ENCODE measurements around the gene ZNF112.
A peak's percentile ranks its signal among the peaks of the same experiment; 100 is the strongest.
"Not testable (repeated sequence)": the region's sequence is repeated elsewhere in the genome, so short reads cannot be mapped to it uniquely, and the experiment has no call there.

ZNF112 gene

GRCh38 chr19:44356383-44357111, at the start of gene ZNF112:
Gene ZNF112, minus strand, starts transcription at chr19:44356680. Its CDS starts 16,141 bp downstream, at chr19:44340539.
- DNase-seq (ENCODE audit: low read depth): peak; percentile 92

DNA sequence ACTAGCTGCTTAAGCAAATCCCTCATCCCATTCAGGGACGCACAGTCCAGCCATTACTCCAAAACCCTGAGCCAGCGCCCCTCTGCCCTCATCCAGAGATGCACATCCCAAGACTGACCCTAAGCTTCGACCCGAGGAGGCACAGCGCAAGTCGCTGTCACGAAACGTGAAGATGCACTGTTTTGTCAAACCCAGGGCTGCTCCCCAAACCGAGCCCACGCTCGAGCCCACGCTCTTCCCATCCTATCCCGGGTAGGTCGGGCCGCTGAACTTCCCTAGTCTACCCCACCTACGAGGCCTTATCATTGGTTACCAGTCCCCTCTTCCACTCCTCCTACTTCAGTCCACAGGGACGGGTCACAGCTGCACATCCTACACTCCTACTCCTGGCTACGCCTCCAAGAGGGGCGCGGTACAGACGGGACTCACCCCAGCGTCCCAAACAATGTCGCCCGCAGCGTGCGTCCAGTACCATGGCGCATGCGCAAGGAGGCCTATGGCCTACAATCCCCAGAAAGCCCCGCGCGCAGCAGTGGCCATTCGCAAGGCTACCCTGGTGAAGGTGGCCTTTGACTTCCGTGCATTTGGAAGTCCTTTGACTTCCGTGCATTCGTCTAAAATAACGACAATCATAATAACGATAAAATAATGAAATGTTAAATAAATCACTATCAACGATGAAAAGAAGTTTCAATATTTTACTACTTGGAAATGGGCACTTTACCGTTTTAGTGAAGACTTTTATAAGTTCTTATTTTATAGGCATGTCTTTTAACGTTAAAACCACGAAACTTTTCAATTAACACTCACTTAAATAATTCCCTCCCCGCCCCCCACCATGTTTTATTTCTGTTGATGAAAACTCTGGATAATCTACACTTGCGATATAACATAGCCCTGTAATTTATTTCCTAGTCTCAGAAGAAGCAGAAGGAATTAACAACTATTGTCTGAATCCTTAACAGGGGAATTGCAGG, 44.9 kb upstream of the ZNF112 start, which contains the start of gene ZNF285:
ZNF285 (minus strand) TSS at position 470 of the 977 bp plus-strand sequence. CDS start 4,395 bp downstream, outside the sequence.
- peak; percentile 98 for DNase-seq (ENCODE audit: low read depth)

GRCh38 chr19:44389268-44389667, 32.8 kb upstream of the ZNF112 start:
- not testable (repeated sequence) for DNase-seq (ENCODE audit: low read depth)

DNA sequence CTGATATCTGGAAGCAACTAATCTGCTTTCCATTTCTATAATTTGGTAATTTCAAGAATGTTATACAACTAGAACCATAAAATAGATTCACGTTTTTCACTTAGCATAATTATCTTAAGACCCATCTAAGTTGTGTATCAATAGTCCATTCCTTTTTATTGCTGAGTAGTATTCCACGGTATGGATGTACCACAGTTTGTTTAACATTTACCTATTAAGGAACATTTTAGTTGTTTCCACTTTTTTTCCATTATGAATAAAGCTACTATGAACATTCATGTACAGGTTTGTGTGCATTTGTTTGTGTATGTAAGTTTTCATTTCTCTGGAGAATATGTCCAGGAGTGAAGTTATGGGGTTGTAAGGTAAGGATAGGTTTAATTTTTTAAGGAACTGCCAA, 18.3 kb upstream of the ZNF112 start:
- DNase-seq (ENCODE audit: low read depth): no peak

DNA sequence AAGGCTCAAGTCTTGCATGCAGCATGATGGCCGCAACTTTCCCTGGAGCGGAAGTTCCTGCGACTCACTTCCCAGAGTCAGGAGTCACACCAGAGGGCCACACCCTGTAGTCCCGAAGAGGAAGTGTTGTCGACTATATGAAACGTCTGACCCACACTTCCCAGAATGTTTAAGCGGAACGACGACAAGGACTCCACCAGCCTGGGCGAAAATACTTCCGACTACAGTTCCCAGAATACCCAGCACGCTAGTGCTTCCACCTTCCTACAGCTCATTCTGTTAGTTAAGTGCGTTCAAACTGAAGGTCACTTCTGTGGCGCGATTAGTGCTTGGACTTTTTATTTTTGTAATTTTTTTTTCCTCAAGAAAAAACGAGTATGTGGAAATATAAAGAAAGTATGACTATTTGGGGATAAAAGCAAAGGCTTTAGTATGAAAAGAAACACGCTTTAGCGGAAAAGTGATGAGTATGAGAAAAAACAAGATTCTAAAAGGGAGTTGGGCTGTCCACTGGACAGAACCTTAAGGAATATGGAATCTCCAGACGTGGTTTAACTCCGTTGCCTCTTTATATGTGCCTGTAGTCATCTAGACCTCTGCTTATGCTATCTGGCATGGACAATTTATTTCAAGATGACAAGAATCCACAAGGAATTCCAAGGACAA, 15.5 kb upstream of the ZNF112 start:
- DNase-seq (ENCODE audit: low read depth): no peak

GRCh38 chr19:44367024-44367423, 10.5 kb upstream of the ZNF112 start:
- no peak for DNase-seq (ENCODE audit: low read depth)

DNA sequence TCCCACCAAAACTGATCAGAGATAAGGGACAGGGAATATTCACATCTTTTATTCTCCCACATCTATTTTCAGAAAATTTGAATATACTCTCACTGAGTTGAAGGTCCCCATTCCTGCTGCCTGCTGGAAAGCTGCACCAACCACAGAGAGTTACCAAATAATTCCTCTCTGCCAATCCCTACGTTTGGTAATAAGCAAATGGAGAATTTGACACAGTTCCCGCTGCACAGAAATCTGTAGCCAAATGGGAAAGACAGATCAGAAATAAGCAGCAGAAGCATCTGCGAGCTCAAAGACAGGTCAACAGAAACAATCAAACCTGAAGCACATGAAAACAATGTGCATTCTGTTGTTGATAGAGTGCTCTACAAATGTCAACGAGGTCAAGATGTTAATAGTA, 9.9 kb downstream of the ZNF112 start:
- DNase-seq (ENCODE audit: low read depth): no peak

- DNase-seq (ENCODE audit: low read depth): no peak
These were observed 10.5 kb downstream of the ZNF112 start for GRCh38 chr19:44345959-44346358.

- DNase-seq (ENCODE audit: low read depth): no peak
These were observed 12.2 kb downstream of the ZNF112 start for GRCh38 chr19:44344255-44344654.

DNA sequence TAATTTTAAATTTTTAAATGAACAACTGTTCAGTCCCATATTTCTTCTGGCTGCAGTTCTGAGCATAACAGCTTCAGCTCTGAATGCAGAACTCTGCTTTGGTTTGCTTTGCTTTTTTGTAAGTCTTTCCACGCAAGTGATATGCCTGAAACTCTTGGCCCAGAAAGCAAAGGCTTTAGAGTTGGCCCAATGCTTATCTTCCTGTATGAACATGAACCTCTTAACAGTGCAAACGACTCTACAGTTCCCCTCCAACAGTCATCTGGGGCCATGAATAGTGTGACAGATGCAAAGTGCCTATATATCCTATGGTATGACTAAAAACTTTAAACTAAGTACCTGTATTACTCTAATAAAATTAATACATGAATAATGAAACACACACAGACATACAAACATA, 14.7 kb downstream of the ZNF112 start:
- no peak for DNase-seq (ENCODE audit: low read depth)

- not testable (repeated sequence) for DNase-seq (ENCODE audit: low read depth)
These were observed 21.8 kb downstream of the ZNF112 start for GRCh38 chr19:44334639-44335038.

- no peak for DNase-seq (ENCODE audit: low read depth)
These were observed 24.3 kb downstream of the ZNF112 start for GRCh38 chr19:44332145-44332544.

DNA sequence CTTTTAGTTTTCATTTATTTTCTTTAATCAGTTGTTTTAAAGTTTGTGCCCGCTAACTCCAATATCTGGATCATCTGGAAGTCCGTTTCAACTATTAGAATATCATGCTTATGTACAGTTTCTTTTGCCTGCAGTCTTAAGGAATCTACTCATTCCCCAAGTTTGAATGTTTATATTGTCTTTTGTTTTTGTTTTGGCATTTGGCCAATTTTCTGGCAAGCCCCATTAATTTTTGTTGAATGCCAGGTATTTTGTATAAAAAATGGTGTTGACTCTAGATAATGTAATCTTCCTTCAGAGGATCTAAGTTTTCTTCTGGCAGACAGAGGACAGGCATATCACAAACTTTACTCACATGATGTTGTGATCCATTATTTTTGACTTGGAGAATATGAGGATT, 40.6 kb downstream of the ZNF112 start:
- no peak for DNase-seq (ENCODE audit: low read depth)

DNA sequence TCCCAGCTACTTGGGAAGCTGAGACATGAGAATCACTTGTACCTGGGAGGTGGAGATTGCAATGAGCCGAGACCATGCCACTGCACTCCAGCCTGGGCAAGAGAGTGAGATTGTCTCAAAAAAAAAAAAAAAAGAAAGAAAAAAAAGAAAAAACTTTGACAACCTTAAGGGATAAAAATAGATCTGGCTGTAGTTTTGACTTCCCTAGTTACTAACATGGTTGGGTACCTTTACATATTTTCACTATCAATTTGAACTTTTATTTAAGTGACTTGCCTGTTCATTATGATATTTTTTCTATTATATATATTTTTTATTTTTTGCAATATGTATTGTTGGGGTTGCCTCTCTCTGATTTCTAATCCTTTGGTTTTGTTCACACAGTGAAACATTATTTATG, 43.2 kb downstream of the ZNF112 start:
- DNase-seq (ENCODE audit: low read depth): no peak

GRCh38 chr19:44308011-44308410, 48.5 kb downstream of the ZNF112 start:
- DNase-seq (ENCODE audit: low read depth): no peak

GRCh38 chr19:44306283-44306682, 50.2 kb downstream of the ZNF112 start:
- no peak for DNase-seq (ENCODE audit: low read depth)

GRCh38 chr19:44305457-44305856, 51.0 kb downstream of the ZNF112 start:
- no peak for DNase-seq (ENCODE audit: low read depth)

GRCh38 chr19:44304659-44305193, 51.8 kb downstream of the ZNF112 start, which contains the start of gene ZNF235:
Gene ZNF235, minus strand, starts transcription at chr19:44305025. Its CDS starts 1,621 bp downstream, at chr19:44303404.
- DNase-seq (ENCODE audit: low read depth): peak; percentile 87

- no peak for DNase-seq (ENCODE audit: low read depth)
These were observed 52.4 kb downstream of the ZNF112 start for GRCh38 chr19:44303976-44304568.

DNA sequence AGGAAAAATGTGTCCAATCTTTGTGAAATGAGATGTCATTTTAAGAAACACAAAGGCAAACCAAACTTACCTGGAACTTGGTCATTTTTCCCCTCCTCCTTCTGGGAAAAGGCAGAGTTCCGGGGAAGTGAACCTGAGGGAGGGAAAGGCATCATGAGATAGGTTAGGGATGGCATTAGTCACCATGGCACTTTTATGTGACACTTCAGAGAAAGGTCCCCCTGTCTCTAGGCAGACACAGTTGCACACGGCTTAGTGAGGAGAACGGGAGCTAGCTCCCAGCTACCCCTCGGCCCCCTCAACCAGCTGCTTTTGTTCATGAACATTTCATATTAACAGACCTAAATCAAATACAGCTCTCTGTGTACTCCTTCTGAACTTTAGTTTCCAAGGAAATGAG, 53.2 kb downstream of the ZNF112 start:
- DNase-seq (ENCODE audit: low read depth): no peak

- no peak for DNase-seq (ENCODE audit: low read depth)
These were observed 71.5 kb downstream of the ZNF112 start for GRCh38 chr19:44284968-44285367.

GRCh38 chr19:44282846-44283245, 73.6 kb downstream of the ZNF112 start:
- no peak for DNase-seq (ENCODE audit: low read depth)

All from CMK (cell line).